BJ (cell line): ENCODE data around the gene KMT5B. TPM values are rescaled to one million over a fixed set of nuclear protein-coding genes. Genes with fewer than 3 reads are reported as not detected.

ENCODE experiments used
- CTCF ChIA-PET: fragments of 350-600 bp; formaldehyde crosslinking; extraction: SDS; loops from one replicate; lab custom pipeline; 2021; ENCODE audit warnings: antibody characterized with exemption, inconsistent platforms; lab: Yijun Ruan, JAX
- POLR2A ChIA-PET: fragments of 300-600 bp; sonication (Branson Sonifier 250); formaldehyde crosslinking; extraction: SDS; loops from one replicate; lab custom pipeline; 2021; ENCODE audit warnings: antibody characterized with exemption; lab: Charles Lee
- DNase-seq: peaks from one replicate; pipeline ENCODE4 v3.0.0-alpha.2; 2011; ENCODE audit warnings: low read depth
- H3K27me3 ChIP-seq: 2 replicates; pipeline ENCODE4 v1.6.0; 2011; ENCODE audit warnings: low read length; ENCODE audit not compliant: control insufficient read depth, insufficient read depth
- H3K36me3 ChIP-seq: 2 replicates; pipeline ENCODE4 v1.5.1; 2011; ENCODE audit warnings: low read length; ENCODE audit not compliant: control insufficient read depth, insufficient read depth
- H3K4me3 ChIP-seq: 2 replicates; pipeline ENCODE4 v1.5.1; 2011; ENCODE audit warnings: low read depth, mild to moderate bottlenecking, control low read depth, low read length
- CTCF ChIP-seq: IDR thresholded peaks from 2 replicates; pipeline ENCODE4 v1.5.1; 2011; ENCODE audit warnings: low read depth, mild to moderate bottlenecking, control low read depth, inconsistent platforms, low read length, moderate library complexity; ENCODE audit not compliant: insufficient read depth
- polyA plus RNA-seq: library from polyadenylated mRNA; depleted of rRNA; stranded (reverse); fragments of >200 nt; gene quantifications from 2 replicates; pipeline ENCODE4 v1.2.3, GENCODE V29; 2011

The KMT5B gene
- polyA plus RNA-seq, 1 experiment, result 7.3 TPM

DNA sequence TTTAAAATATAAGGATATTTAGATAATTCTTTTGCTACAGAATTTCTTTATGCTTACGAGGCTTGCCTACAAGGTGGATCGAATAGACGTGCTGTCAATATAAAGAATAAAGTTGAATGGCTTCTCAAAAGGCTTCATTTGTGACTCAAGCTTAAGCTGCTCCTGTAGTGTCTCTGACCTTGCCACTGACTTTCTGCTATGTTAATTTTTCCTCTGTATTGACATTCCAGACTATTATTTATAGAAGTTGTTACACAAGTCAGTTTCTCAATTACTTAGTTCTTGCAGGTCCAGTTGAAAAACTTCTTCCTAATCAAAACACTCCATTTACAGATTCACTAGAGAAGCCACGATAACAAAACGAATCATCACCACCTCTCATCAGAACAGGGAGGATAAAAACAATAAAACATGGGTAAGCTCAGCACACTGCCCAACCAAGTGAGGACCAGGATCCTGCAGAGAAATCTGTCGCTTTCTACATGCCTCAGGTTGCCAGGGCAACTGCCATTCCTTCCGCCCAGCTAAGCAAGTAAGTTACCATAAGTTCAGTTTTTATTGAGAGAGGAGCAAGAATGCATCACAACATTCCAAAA lies 52.9 kb downstream of the KMT5B start:
- no peak overlapping the region for H3K4me3 ChIP-seq
- H3K27me3 ChIP-seq, result no peaks in the 10 kb centered on the region
- POLR2A ChIA-PET, result no interaction called here
- DNase-seq, result no peak
- peaks cover 5% of the 10 kb centered on the region for H3K36me3 ChIP-seq
- CTCF ChIA-PET, result interaction anchor here (0.5 kb wide), 1 partner anchor 25 kb away, joined by 4 read pairs; no protein-coding TSS in a partner anchor
- no peak for TF ChIP-seq CTCF

DNA sequence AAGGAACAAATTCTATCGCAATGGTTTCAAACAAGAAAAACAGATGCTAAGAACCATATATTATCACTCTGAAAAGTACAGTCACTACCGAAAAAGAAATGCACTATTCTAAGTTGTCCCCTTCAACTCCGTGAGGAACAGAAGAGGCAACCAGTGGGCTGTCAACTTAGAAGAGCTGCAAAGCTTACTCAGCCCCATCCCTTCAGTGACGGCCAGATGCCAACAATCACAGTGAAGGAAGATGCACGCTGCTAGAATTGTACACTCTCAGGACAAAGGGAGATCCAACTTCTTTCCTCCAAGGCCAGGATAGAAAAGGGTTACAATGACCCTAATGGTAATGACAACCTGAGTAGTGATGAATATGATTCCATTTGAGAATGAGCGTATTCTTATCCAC lies 53.4 kb downstream of the KMT5B start:
- POLR2A ChIA-PET, result no interaction called here

DNA sequence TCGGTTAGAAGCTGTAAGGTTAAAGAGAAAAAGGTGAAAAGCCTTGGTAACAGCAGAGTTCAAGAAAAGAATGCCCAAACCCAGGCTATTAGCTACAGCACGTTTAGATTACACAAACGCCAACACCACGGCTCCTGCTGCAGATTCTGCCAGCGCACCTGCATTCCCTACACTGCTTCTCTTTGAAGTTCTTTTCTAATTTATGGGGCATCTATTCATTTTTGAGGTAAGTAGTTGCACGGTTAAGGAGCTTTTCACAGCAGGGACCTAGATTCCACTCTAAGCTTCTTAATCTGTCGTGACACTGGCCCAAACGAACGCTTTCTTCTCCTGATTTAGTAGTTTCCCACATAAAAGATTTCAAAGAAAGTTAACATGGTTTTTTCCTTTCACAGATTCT lies 53.9 kb downstream of the KMT5B start:
- ChIA-PET POLR2A (no interaction called here), CTCF (no interaction called here)
- Histone ChIP-seq H3K4me3 (no peak overlapping the region), H3K27me3 (no peaks in the 10 kb centered on the region), H3K36me3 (peaks cover 5% of the 10 kb centered on the region)
- DNase-seq, result no peak
- no peak for TF ChIP-seq CTCF

More for the DNA sequence above, 53.4 kb downstream of the KMT5B start:
- no peak overlapping the region for H3K4me3 ChIP-seq
- H3K27me3 ChIP-seq, result no peaks in the 10 kb centered on the region
- CTCF ChIA-PET, result interaction anchor here (0.5 kb wide), 1 partner anchor 25 kb away, joined by 4 read pairs; no protein-coding TSS in a partner anchor
- H3K36me3 ChIP-seq, result peaks cover 5% of the 10 kb centered on the region
- no peak for DNase-seq
- TF ChIP-seq CTCF, result no peak

DNA sequence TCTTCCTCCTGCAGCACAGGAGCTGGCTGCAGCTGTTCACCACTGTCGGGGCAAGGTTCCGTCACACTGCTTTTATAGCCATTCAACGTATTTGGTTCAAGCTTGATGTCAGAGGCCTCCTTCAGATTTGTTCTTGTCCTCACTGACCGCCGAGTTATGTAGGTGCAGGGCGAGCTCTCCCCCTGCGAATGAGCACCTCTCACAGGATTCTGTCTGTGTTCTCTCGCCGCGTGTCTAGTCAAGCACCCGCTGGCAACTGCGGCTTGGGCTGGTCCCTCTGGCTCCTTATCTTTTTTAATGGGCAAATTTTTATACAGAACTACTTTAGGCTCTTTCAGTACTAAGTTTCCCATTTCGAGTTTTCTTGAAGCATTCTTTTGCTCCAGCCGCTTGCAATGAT lies 54.5 kb downstream of the KMT5B start:
- no peaks in the 10 kb centered on the region for H3K27me3 ChIP-seq
- no peak for TF ChIP-seq CTCF
- peaks cover 5% of the 10 kb centered on the region for H3K36me3 ChIP-seq
- no peak for DNase-seq
- POLR2A ChIA-PET, result no interaction called here
- no peak overlapping the region for H3K4me3 ChIP-seq
- CTCF ChIA-PET, result no interaction called here

DNA sequence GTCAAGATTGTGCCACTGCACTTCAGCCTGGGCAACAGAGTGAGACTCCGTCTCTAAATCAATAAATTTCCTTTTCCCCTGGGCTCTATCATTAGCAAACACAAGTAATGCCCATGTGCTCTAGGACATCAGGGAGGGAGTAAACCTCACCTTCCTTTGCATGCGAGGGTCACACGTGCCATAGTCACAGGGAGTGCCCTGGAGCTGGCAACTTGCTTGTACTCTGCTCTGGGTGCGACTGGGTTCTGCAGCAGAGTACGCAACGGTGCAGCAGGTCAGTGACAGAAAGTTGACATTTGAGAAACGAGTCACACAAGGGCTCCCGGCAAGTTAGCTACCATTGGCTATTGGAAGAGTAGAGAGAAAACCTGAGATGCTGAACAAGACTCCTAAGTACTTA lies 59.4 kb downstream of the KMT5B start:
- Histone ChIP-seq H3K4me3 (no peak overlapping the region), H3K27me3 (no peaks in the 10 kb centered on the region), H3K36me3 (peaks cover 4% of the 10 kb centered on the region)
- TF ChIP-seq CTCF, result no peak
- DNase-seq, result no peak
- POLR2A ChIA-PET, result no interaction called here
- CTCF ChIA-PET, result no interaction called here
